ENCODE data around the gene PHGDH.

DNA sequence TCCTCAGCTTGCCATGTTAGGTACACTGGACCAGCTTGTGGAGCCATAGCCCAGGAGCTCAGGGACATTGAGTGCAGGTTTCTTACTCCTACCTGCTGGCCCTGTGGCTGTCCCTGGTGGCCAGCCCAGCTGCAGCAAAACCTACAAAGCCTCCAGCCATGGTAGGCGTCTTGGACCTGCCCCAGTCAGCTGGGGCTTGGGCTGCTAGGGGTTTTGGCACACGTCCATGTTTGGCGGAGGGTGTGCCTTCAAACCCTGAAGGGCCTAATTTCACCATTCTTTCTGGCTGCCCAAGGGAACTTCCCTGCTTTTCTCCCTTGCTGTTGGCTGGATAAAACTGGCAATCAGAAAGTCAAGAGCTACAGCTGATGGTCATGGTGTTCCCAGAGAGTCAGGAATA is 31.6 kb downstream of the PHGDH start:
- TF ChIP-seq CTCF (IDR thresholded peaks at IDR 0.05) (no peak), POLR2A (IDR thresholded peaks at IDR 0.05) (no peak)

All from uterus (tissue), 2 donors.